ENCODE data around the gene CPD.

DNA sequence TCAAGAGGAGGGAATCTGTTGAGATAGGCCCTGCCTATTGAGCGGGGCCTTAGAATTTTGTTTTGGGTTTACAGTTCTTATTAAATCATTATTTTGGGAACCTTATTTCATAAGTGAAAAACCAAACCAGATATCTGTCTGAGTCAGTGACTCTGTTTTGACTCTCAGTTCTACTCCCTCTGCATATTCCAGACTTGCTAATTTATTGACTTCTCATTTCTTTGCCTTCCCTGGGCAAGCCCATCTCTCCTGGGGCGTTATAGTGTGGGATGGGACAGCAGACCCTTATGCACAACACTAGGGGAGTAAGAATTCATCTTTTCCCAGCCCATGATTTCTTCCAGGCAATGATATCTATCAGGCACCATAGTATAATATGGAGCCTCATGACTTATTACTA is 45.7 kb downstream of the CPD start:
- TF ChIP-seq TGIF2 (CRISPR knock-in tag; IDR thresholded peaks at IDR 0.05): no peak
- TF ChIP-seq ZNF263 (CRISPR knock-in tag; IDR thresholded peaks at IDR 0.05; ENCODE audit: borderline replicate concordance): no peak
- TF ChIP-seq SAFB (IDR thresholded peaks at IDR 0.05; ENCODE audit: borderline replicate concordance, low read depth, low read length): no peak
- TF ChIP-seq NCOA1 (IDR thresholded peaks at IDR 0.05; ENCODE audit: low read depth): no peak
- TF ChIP-seq, protein P1, sequence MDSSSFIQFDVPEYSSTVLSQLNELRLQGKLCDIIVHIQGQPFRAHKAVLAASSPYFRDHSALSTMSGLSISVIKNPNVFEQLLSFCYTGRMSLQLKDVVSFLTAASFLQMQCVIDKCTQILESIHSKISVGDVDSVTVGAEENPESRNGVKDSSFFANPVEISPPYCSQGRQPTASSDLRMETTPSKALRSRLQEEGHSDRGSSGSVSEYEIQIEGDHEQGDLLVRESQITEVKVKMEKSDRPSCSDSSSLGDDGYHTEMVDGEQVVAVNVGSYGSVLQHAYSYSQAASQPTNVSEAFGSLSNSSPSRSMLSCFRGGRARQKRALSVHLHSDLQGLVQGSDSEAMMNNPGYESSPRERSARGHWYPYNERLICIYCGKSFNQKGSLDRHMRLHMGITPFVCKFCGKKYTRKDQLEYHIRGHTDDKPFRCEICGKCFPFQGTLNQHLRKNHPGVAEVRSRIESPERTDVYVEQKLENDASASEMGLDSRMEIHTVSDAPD (CRISPR knock-in tag; IDR thresholded peaks at IDR 0.05): no peak
- TF ChIP-seq, protein P2, sequence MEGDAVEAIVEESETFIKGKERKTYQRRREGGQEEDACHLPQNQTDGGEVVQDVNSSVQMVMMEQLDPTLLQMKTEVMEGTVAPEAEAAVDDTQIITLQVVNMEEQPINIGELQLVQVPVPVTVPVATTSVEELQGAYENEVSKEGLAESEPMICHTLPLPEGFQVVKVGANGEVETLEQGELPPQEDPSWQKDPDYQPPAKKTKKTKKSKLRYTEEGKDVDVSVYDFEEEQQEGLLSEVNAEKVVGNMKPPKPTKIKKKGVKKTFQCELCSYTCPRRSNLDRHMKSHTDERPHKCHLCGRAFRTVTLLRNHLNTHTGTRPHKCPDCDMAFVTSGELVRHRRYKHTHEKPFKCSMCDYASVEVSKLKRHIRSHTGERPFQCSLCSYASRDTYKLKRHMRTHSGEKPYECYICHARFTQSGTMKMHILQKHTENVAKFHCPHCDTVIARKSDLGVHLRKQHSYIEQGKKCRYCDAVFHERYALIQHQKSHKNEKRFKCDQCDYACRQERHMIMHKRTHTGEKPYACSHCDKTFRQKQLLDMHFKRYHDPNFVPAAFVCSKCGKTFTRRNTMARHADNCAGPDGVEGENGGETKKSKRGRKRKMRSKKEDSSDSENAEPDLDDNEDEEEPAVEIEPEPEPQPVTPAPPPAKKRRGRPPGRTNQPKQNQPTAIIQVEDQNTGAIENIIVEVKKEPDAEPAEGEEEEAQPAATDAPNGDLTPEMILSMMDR (IDR thresholded peaks at IDR 0.05 in 2 of 3, conservative IDR thresholded peaks at IDR 0.05 in 1 of 3; ENCODE audit: insufficient read depth in 2 of 3, low read depth in 1 of 3, low read length in 3 of 3): no peak
- no peak for TF ChIP-seq POLR2AphosphoS2 (IDR thresholded peaks at IDR 0.05; ENCODE audit: low read length)
- no peak for TF ChIP-seq TCF7 (IDR thresholded peaks at IDR 0.05; ENCODE audit: borderline replicate concordance)
- TF ChIP-seq MTA3 (IDR thresholded peaks at IDR 0.05; ENCODE audit: borderline replicate concordance): no peak
- TF ChIP-seq NFYB (IDR thresholded peaks at IDR 0.05; ENCODE audit: extremely low read depth, insufficient read length): no peak
- TF ChIP-seq NFATC3 (IDR thresholded peaks at IDR 0.05): no peak
- no peak for TF ChIP-seq CHD2 (IDR thresholded peaks at IDR 0.05; ENCODE audit: low read depth, low read length)
